Urinary bladder (tissue), 4 donors: ENCODE data around the gene MAP1A. TPM values are rescaled to one million over a fixed set of nuclear protein-coding genes. Genes with fewer than 3 reads are reported as not detected.
"Not testable (repeated sequence)": the region's sequence is repeated elsewhere in the genome, so short reads cannot be mapped to it uniquely, and the experiment has no call there.

Experiments used
- DNase-seq: peaks from one replicate; pipeline ENCODE4 v3.0.0-alpha.2; 2015; ENCODE audit errors: extremely low spot score
- H3K27ac ChIP-seq: one replicate; pipeline ENCODE4 v1.5.1; 2013; ENCODE audit warnings: low read depth, mild to moderate bottlenecking, moderate library complexity
- H3K36me3 ChIP-seq: one replicate; pipeline ENCODE4 v1.6.1; 2013; ENCODE audit warnings: mild to moderate bottlenecking, moderate library complexity; ENCODE audit not compliant: insufficient read depth
- H3K4me1 ChIP-seq: one replicate; pipeline ENCODE4 v1.6.1; 2013; ENCODE audit warnings: mild to moderate bottlenecking, moderate library complexity; ENCODE audit not compliant: insufficient read depth
- H3K4me3 ChIP-seq: one replicate; pipeline ENCODE4 v1.5.1; 2013; ENCODE audit warnings: low read depth, low read length
- WGBS: extraction: QIAGEN DNeasy Blood & Tissue Kit; methylation state at CpG from one replicate; pipeline ENCODE4 v1.1.7; 2013; 5-methylcytosine and 5-hydroxymethylcytosine counted together
- polyA plus RNA-seq: library from polyadenylated mRNA; stranded (reverse); fragments of 200-250 nt; gene quantifications from one replicate; pipeline ENCODE4 v1.2.3, GENCODE V29; 2013
- total RNA-seq: library from RNA; depleted of rRNA; stranded (reverse); fragments of >200 nt; gene quantifications from one replicate; pipeline ENCODE4 v1.2.3, GENCODE V29; 2014
- donor health status: healthy with polysubstance abuse.
- donor health status: healthy.

MAP1A gene
- total and polyA plus RNA-seq, 2 donors, result 14.3 to 27.3 TPM

DNA sequence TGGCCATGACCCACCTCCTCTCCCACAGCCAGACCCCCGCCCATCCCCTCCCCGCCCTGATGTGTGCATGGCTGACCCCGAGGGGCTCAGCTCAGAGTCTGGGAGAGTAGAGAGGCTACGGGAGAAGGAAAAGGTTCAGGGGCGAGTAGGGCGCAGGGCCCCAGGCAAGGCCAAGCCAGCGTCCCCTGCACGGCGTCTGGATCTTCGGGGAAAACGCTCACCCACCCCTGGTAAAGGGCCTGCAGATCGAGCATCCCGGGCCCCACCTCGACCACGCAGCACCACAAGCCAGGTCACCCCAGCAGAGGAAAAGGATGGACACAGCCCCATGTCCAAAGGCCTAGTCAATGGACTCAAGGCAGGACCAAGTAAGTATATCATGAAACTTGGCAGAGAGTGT is 11.7 kb downstream of the MAP1A start:
- no peaks in the 10 kb centered on the region for H3K36me3 ChIP-seq
- no peak overlapping the region for H3K4me3 ChIP-seq
- 96% methylated on average over 15 of the region's 15 CpGs for WGBS
- no peak overlapping the region for H3K27ac ChIP-seq
- H3K4me1 ChIP-seq, result no peaks in the 10 kb centered on the region
- no peak for DNase-seq

DNA sequence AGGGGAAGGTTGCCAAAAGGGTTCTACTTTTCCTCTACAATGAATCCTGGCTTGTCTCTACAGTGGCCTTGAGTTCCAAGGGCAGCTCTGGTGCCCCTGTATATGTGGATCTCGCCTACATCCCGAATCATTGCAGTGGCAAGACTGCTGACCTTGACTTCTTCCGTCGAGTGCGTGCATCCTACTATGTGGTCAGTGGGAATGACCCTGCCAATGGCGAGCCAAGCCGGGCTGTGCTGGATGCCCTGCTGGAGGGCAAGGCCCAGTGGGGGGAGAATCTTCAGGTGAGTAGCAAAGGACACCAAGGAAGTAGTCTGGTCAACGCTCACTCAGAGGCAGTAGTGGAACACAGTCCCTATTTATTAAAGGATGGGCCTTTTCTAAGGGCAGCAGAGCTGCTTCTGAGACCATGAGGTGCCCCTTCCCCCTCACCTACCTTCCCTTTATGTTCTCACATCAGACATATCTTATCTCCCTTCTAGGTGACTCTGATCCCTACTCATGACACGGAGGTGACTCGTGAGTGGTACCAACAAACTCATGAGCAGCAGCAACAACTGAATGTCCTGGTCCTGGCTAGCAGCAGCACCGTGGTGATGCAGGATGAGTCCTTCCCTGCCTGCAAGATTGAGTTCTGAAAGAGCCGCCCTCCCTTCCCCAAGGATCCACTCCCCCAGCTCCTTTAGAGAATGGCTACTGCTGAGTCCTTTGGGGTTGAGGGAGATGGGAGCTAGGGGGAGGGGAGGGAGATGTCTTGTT is 12.4 kb downstream of the MAP1A start:
- no peak for DNase-seq
- H3K36me3 ChIP-seq, result no peaks in the 10 kb centered on the region
- H3K4me3 ChIP-seq, result no peak overlapping the region
- H3K4me1 ChIP-seq, result no peaks in the 10 kb centered on the region
- H3K27ac ChIP-seq, result no peak overlapping the region
- WGBS, result 91% methylated on average over 12 of the region's 12 CpGs

DNA sequence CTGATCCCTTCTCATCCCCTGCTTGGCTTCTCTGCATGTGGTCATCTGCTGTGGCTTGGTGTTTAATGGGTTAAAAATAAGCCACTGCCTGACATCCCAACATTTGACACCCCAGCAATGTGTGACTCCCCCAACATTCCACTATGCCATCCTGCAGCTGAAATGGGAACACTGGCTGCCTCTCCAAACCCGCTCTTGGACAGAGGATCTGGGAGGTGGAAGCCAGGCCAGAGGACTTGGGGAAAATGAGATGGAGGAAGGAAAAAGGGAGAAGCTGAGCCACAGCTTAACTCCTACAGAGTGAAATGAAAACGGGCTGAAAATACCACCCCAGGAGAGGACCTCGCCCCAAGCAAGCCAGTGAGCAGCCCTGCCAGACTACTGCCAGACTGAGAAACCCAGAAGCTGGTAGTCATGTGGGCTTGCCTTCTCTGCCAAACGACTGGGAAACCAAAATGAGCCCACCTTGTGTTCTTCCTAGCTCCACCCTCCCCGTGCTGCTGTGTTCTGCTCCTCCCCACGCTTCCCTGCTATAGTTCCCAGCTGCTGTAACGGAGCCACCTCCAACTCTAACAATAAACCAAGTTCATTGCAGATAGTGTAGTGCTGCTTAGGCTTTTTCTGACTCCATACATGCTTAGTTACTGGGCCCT is 13.7 kb downstream of the MAP1A start:
- Histone ChIP-seq H3K27ac (no peak overlapping the region), H3K4me3 (no peak overlapping the region), H3K36me3 (no peaks in the 10 kb centered on the region), H3K4me1 (no peaks in the 10 kb centered on the region)
- no peak for DNase-seq
- 27% methylated on average over 7 of the region's 7 CpGs for WGBS

DNA sequence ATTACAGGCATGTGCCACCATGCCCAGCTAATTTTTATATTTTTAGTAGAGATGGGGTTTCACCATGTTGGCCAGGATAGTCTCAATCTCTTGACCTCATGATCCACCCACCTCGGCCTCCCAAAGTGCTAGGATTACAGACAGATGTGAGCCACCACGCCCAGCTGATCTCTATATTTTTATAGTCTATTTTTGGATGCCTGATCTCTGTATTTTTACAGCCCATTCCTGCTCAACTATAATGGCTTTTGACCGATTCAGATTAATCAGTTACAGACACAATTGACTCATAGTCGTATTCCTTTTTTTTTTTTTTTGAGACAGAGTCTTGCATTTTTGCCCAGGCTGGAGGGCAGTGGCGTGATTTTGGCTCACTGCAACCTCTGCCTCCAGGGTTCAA is 15.4 kb downstream of the MAP1A start:
- 71% methylated on average over 5 of the region's 5 CpGs for WGBS
- not testable (repeated sequence) for H3K4me1 ChIP-seq, H3K36me3 ChIP-seq, H3K27ac ChIP-seq, DNase-seq, H3K4me3 ChIP-seq

DNA sequence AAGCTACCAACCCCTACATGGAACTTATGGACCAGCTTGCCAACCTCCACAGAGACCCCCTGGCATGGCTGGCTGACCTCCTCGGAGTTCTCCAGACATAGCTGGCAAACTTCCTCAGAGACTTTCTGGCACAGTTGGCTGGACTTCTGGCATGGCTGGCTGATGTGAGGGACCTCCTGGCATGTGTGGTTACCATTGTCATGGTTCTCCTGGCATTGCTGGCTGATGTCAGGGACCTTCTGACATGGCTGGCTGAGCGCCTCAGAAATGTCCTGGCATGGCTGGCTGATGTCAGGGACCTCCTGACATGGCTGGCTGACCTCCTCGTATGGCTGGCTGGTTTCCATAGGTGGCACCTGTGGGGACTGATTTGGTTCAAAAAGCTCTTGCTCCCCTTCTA is 17.5 kb downstream of the MAP1A start:
- no peak overlapping the region for H3K27ac ChIP-seq
- WGBS, result 89% methylated on average over 3 of the region's 3 CpGs
- no peak overlapping the region for H3K4me3 ChIP-seq
- no peaks in the 10 kb centered on the region for H3K4me1 ChIP-seq
- DNase-seq, result no peak
- no peaks in the 10 kb centered on the region for H3K36me3 ChIP-seq

DNA sequence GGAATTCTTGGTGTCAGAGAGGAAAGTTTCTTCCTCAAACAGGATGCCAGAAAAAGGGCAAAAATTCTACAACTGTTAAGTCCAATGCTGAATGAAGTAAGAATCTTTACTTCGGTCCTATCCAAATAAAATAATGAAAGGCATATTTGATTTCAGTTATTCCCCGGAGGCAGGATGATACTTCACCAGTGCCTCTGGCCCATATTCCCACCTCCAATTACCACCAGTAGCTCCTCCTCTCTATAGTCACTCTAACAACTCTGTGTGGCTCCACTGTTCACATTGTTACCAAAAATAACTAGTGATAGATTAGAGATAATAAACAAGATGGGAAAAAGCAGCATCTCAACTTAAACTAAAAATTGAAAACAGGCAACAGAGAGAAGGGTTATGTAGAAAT is 20.7 kb downstream of the MAP1A start:
- no peaks in the 10 kb centered on the region for H3K4me1 ChIP-seq
- no peak for DNase-seq
- H3K36me3 ChIP-seq, result no peaks in the 10 kb centered on the region
- H3K27ac ChIP-seq, result no peak overlapping the region
- WGBS, result 88% methylated on average over 2 of the region's 2 CpGs
- no peak overlapping the region for H3K4me3 ChIP-seq

DNA sequence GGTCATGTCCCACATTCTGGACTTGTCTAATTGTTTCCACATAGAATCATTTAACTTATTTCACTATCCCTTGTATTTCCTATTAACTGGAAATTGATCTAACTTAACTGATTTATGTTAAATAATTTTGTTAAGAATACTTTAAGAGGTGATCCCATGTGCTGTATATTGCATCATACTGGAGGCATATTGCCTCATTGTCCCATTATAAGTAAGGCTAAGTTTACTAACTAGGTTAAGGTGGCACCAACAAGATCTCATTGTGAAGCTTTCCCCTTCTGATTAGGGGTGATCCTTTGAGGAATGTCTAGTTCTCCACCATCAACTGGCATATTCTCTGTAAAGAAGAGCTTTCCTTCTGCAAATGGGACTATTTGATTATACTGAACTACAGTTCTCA is 24.4 kb downstream of the MAP1A start:
- no peak for DNase-seq
- Histone ChIP-seq H3K27ac (no peak overlapping the region), H3K36me3 (no peaks in the 10 kb centered on the region), H3K4me1 (no peaks in the 10 kb centered on the region), H3K4me3 (no peak overlapping the region)

DNA sequence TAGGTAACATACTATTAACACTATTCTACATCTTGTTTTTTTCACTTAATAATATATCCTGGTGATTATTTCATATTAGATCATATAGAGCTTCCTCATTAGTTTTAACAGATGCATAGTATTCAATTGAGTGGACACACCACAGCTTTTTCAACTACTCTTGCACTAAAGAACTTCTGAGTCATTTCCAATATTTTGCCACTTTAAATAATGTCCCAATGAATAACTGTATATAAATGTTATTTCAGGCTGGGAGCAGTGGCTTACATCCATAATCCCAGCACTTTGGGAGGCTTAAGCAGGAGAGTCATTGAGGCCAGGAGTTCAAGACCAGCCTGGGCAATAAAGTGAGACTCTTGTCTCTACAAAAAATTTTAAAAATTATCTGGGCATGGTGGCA is 26.9 kb downstream of the MAP1A start:
- no peak for DNase-seq
- H3K4me3 ChIP-seq, result no peak overlapping the region
- no peaks in the 10 kb centered on the region for H3K4me1 ChIP-seq
- no peak overlapping the region for H3K27ac ChIP-seq
- no peaks in the 10 kb centered on the region for H3K36me3 ChIP-seq

DNA sequence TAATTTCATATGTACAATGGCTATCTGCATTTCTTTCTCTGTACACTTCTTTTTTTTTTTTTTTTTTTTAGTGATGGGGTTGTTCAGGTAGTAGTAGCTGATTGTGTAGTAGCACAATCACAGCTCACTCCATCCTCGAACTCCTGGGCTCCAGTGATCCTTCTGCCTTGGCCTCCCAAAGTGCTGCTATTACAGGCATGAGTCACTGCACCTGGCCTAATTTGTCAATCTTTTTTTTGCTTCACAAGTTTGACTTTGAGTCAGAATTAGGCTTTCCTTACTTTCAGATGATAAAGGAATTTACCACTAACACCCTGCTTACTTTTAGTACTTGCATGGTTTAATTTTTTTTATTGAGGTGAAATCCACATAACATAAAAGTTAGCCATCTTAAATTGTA is 28.0 kb downstream of the MAP1A start:
- 90% methylated on average over 1 of the region's 1 CpG for WGBS
- DNase-seq, result no peak
- no peaks in the 10 kb centered on the region for H3K4me1 ChIP-seq
- no peak overlapping the region for H3K4me3 ChIP-seq
- no peaks in the 10 kb centered on the region for H3K36me3 ChIP-seq
- no peak overlapping the region for H3K27ac ChIP-seq

DNA sequence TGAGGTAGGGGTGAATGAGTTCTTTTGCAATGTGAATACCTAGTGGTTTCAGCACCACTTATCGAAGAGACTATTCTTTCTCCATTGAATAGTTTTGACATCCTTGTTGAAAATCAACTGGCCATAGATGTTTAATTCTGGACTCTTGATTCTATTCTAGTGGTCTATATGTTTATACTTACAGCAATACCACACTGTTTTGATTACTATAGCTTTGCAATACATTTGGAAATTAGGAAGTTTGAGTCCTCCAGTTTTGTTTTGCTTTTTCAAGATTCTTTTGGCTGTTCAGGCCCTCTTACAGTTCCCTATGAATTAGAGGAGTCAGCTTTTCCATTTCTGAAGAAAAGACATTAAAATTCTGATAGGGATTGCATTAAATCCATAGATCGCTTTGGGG is 30.1 kb downstream of the MAP1A start:
- WGBS, result over 99% methylated on average over 2 of the region's 2 CpGs
- DNase-seq, result no peak
- H3K36me3 ChIP-seq, result no peaks in the 10 kb centered on the region
- no peak overlapping the region for H3K27ac ChIP-seq
- no peaks in the 10 kb centered on the region for H3K4me1 ChIP-seq
- no peak overlapping the region for H3K4me3 ChIP-seq

DNA sequence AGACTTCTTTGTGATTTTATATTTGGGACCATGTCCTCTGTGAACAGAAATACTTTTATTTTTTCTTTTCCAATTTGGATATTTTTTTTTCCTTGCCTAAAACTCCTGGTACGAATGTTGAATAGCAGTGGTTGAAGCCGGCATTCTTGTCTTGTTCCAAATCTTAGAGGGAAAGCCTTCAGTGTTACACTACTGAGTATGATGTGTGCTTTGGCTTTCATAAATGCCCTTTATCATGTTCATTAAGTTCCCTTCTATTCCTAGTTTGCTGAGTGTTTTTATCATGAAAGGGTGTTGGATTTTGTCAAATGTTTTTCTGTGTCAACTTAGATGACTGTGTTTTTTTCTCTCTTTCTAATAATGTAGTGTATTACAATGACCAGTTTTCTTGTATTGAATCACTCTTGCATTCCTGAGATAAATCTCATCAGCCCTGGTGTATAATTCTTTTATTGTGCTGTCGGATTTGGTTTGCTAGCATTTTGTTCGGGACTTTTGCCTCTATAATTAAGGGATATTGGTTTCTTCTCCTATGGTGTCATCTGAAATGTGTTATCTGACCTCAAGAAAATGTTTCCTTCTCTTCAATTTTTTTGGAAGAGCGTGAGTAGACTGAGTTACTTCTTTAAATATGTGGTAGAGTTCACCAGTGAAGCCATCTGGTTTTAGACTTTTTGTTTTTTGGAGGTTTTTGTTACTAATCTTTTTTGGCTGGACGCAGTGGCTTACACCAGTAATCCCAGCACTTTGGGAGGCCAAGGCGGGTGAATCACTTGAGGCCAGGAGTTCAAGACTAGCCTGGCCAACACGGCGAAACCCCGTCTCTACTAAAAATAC is 33.3 kb downstream of the MAP1A start:
- Histone ChIP-seq H3K27ac (no peak overlapping the region), H3K4me3 (no peak overlapping the region), H3K36me3 (no peaks in the 10 kb centered on the region), H3K4me1 (no peaks in the 10 kb centered on the region)
- DNase-seq, result no peak
- WGBS, result 54% methylated on average over 10 of the region's 10 CpGs

DNA sequence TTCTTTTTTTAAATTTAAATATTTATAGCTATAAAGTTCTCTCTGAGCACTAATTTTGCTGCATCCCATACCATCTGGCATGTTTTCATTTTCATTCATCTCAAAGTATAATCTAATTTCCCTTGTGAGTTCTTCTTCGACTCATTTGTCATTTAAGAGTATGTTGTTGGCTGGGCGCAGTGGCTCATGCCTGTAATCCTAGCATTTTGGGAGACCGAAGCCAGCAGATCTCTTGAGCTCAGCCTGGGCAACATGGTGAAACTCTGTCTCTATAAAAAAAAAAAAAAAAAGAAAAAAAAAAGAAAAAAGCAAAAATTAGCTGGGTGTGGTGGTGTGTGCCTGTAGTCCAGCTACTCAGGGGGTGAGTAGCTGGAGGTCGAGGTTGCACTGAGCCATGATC is 34.8 kb downstream of the MAP1A start:
- Histone ChIP-seq H3K27ac (no peak overlapping the region), H3K36me3 (no peaks in the 10 kb centered on the region), H3K4me1 (no peaks in the 10 kb centered on the region), H3K4me3 (no peak overlapping the region)
- 88% methylated on average over 4 of the region's 4 CpGs for WGBS
- no peak for DNase-seq

DNA sequence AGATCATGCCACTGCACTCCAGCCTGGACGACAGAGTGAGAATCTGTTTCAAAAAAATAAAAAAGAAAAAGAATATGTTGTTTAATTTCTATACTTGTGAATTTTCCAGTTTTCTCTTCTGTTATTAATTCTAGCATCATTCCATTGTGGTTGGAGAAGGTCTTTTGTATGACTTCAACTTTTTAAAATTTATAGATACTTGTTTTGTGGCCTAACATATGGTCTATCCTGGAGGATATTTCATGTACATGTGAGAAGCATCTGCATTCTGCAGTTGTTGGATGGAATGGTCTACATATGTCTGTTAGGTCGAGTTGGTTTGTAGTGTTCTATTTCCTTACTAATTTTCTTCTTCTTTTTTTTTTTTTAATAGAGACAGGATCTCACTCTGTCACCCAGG is 35.6 kb downstream of the MAP1A start:
- Histone ChIP-seq H3K36me3 (no peaks in the 10 kb centered on the region), H3K4me3 (no peak overlapping the region), H3K4me1 (no peaks in the 10 kb centered on the region), H3K27ac (no peak overlapping the region)
- DNase-seq, result no peak
- WGBS, result 78% methylated on average over 2 of the region's 2 CpGs

DNA sequence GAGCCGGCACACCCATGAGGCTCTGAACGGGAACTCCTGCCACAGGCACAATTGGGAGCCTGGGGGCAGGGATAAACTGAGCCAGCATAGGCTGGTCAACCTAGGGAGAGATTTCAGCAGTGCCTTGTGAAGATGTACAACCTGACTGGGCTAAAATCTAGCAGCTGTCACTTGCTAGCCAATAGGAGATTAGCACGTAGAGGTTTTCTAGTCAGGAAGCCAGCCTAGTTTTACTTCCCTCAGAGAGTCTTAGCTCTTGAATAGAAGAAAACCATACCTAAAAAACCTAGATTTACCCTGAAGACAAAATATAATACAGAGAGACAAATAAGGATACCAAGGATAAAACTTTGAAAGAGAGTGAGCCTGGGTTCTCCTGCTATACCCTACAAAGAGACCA is 45.3 kb downstream of the MAP1A start:
- not testable (repeated sequence) for H3K36me3 ChIP-seq, H3K27ac ChIP-seq, DNase-seq, H3K4me1 ChIP-seq, H3K4me3 ChIP-seq
- WGBS, result 90% methylated on average over 2 of the region's 3 CpGs
